ENCODE data around the gene ZNF768. TPM values are rescaled to one million over a fixed set of nuclear protein-coding genes. Genes with fewer than 3 reads are reported as not detected.
"Not testable (repeated sequence)": the region's sequence is repeated elsewhere in the genome, so short reads cannot be mapped to it uniquely, and the experiment has no call there.

ZNF768 gene
- polyA plus RNA-seq, 3 donors: 48.0 to 66.6 (median 54.7) TPM

DNA sequence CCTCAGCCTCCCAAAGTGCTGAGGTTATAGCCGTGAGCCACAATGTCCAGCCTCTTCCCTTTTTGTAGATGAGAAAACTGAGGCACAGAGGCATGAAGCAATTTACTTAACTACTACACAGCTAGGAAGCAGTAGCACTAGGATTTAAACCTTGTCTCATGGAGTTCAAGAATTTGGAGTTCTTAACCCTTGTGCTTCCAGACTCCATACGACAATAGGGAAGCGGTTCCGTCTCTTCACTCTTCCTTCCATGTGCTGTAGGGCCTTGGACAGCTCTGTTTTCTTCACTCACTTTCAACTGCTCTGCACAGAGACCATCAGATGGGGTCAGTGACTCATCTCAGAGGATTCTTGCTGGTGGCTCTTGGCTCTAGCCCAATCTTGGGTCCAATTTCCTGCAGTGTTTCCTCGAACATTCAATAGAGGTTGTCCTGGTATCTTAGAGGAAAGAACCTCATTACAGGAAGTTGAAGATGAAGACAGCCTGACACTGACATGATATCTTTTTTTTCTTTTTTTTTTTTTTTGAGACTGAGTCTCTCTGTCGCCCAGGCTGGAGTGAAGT is 34.5 kb downstream of the ZNF768 start:
- peak in 5 of 11 donors; percentile 8 to 28 (median 18) for DNase-seq (ENCODE audit: extremely low read depth in 1 of 11, low read depth in 9 of 11, low spot score in 4 of 11)

DNA sequence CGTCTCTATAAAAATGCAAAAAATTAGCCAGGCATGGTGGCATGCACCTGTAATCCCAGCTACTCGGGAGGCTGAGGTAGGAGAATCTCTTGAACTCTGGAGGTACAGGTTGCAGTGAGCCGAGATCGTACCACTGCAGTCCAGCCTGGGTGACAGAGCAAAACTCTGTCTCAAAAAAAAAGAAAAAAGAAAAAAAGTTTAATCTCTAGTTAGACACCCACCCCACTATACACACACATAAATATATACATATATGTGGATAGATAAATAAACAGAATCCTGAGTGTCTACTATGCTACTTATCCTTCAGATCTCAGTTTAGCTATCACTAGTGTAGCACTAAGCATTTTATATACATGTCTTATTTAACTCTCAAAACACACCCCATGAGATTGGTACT is 35.1 kb downstream of the ZNF768 start:
- DNase-seq (ENCODE audit: extremely low read depth in 1 of 11, low read depth in 9 of 11, low spot score in 4 of 11): no peak

DNA sequence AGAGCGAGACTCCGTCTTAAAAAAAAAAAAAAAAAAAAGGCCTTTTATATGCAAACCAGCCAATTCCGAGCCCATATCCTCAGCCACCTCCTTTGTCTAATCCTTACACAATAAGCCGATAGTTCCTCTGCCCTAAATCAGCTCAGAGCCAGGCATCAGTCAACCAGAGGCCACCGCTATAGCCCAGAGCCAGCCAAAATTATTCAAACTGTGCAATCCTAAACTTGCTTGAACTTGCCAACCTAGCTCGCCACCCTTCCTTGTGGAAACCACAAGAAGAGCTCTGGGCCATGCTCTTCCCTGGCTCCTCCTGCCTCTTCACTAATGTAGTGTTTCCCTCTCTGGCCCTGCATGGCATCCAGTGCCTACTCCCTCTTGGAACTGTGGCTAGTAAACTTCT is 36.2 kb downstream of the ZNF768 start:
- no peak for DNase-seq (ENCODE audit: extremely low read depth in 1 of 11, low read depth in 9 of 11, low spot score in 4 of 11)

DNA sequence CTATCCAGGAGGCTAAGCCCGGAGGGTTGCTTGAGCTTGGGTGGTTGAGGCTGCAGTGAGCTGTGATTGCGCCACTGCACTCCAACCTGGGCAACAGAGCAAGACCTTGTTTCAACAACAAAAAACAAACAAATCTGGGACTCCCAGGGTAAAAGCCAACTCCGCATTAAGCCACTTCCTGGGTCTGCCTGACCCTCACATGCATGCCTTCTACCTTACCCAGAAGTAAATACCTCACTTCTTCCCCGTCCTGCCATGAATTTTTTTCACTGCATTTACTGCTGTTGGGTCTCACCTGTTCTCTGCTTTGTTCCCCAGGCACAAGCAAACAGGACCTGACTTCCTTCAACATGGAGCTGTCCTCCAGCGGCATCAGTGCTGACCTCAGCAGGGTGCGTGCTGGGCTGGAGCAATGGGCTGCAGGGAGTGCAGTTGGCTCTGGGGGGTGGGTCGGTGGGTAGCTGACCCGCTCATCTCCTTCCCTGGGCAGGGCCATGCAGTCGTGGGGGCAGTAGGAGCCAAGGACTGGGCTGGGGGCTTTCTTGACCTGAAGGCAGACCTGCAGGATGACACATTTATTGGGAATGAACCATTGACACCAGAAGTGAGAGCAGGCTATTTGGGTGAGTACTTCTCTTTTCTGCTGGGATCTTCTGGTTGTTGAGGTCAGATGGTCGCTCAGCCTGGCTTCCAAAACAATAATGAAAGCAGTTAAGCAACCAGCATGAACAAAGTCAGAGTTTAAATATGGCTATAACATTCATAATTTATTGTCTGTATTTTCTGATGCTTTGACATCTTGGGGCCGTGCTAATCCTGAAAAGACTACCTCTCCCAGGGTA is 37.4 kb downstream of the ZNF768 start:
- no peak for DNase-seq (ENCODE audit: extremely low read depth in 1 of 11, low read depth in 9 of 11, low spot score in 4 of 11)

DNA sequence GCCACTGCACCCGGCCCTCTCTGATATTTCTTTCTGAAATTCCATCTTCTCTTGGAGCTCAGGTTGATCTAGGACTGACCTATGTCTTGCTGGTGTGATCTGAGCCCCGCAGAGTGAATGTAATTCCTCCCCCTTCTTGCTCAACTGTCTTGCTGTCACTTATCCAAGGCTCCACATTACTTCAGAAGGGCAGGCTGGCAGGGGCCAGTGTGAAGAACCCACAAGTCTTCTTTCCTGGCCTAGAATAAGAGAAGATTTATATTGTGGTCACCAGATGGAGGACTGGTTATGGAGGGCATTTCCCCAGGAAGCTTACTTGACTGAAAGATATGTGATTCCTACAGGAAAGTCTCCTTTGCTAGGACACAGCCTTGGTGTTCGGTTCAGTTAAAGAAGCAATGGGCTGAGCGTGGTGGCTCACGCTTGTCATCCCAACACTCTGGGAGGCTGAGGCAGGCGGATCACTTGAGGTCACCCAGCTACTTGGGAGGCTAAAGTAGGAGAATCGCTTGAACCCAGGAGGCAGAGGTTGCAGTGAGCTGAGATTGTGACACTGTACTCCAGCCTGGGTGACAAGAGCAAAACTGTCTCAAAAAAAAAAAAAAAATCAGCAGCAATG is 40.4 kb downstream of the ZNF768 start:
- no peak for DNase-seq (ENCODE audit: extremely low read depth in 1 of 11, low read depth in 9 of 11, low spot score in 4 of 11)

DNA sequence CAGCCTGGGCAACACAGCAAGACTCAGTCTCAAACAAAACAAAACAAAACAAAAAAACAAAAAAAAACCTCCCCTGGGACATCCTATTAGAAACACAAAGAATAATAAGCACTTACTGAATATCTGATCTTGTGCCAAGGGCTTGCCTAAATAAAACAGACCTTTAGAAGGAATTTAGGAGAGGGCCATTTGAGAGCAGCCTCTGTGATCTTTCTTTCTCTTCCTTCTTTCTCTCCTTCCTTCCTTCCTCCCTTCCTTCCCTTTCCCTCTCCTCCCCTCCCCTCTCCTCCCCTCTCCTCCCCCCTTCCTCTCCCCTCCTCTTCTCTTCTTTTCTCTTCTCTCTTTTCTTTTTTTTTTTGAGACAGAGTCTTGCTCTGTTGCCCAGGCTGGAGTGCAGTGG is 41.5 kb downstream of the ZNF768 start:
- DNase-seq (ENCODE audit: extremely low read depth in 1 of 11, low read depth in 9 of 11, low spot score in 4 of 11): no peak

DNA sequence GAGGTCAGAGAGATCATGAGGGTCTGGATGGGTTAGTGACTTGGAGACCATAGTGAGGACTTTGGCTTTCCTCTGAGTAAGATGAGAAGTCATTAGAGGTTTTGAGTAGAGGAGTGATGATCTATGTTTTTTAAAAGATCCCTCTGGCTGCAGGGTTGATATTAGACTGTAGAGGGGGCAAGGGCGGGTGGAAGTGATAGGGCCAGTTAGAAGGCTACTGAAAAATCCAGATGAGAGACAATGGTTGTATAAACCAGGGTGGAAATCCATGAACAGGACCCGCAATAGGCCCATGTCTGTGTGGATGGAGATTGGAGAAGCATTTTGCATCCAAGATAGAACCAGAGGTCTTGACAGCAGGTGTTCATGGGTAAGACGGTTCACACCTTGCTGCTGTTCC is 44.0 kb downstream of the ZNF768 start:
- no peak for DNase-seq (ENCODE audit: extremely low read depth in 1 of 11, low read depth in 9 of 11, low spot score in 4 of 11)

DNA sequence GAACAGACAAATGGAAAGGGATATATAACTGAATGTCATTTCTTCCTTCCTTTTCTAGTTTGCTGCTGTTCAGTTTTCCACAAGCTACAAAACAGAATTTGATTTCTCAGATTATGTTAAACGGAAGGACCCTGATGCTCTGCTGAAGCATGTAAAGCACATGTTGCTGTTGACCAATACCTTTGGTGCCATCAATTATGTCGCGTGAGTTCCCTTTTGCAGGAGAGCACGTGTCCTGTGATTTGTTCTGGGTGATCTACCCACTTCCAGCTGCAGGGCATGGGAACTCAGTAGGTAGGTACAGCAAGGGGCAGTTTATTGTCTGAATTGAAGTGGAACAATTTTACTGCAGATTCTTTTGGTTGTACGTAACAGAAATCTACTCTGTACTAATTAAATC is 45.0 kb downstream of the ZNF768 start:
- peak in 2 of 11 donors; percentile 17 to 23 for DNase-seq (ENCODE audit: extremely low read depth in 1 of 11, low read depth in 9 of 11, low spot score in 4 of 11)

DNA sequence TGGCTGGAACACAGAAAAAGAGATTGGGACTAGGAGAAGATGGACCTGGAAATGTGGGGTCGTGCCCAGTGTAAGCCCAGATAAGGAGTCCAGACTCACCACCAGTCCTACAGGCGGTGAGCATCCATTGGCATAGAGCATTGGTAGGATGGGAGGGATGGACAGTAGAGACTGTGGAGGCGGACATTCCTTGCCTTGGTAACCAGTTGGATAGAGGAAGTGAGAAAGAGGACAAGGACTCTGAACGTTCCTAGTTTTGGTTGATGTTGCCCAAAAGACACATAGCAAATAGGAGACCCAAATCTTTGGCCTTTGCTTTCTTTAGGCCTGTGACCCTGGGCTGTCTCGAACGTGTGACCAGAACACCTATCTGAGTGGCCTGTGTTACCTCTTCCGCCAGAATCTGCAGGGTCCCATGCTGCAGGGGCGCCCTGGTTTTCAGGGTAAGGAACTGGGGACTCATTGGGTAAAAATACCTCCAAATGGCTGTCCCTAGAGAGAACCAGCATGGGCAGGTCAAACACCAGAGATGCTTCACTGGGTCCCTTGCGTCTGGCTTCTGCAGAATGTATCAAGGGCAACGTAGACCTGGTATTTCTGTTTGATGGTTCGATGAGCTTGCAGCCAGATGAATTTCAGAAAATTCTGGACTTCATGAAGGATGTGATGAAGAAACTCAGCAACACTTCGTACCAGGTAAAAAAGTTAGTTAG is 47.4 kb downstream of the ZNF768 start:
- no peak for DNase-seq (ENCODE audit: extremely low read depth in 1 of 11, low read depth in 9 of 11, low spot score in 4 of 11)

DNA sequence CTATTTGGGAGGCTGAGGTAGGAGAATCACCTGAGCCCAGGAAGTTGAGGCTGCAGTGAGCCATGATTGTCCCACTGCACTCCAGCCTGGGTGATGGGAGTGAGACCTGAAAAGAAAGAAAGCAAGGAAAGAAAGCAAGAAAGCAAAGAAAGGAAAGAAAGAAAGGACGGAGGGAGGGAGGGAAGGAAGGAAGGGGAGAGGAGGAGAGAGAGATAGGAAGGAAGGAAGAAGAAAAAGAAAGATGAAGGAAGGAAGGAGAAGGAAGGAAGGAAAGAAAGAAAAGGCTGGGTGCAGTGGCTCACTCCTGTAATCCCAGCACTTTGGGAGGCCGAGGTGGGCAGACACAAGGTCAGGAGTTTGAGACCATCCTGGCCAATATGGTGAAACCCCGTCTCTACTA is 48.6 kb downstream of the ZNF768 start:
- not testable (repeated sequence) for DNase-seq (ENCODE audit: extremely low read depth in 1 of 11, low read depth in 9 of 11, low spot score in 4 of 11)

DNA sequence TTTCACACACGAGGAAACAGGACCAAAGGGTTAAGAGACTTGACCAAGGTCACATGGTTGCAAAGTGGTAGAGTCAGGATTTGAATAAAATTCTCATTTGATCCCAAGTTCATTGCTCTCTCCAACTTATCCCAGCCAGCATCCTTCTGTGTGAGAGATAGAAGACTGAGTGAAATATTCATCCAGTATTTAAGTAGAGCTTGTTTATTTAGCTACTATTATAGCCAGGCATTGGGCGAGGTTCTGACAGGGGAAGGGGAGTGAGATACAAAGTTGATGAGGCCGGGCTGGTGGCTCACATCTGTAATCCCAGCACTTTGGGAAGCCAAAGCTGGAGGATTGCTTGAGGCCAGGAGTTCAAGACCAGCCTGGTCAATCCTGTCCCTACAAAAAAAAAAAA is 49.4 kb downstream of the ZNF768 start:
- no peak for DNase-seq (ENCODE audit: extremely low read depth in 1 of 11, low read depth in 9 of 11, low spot score in 4 of 11)

DNA sequence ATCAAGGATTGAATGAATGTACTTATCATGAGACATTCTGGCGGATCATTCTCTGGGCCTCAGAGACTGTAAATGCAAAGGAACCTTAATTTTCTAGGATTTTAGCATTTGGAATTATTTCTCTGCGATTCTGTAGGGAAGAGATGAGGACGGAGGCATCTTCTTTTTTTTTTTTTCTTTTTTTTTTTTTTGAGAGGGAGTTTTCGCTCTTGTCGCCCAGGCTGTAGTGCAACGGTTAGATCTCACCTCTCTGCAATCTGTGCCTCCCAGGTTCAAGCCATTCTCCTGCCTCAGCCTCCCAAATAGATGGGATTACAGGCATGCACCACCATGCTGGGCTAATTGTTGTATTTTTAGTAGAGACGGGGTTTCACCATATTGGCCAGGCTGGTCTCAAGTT is 51.7 kb downstream of the ZNF768 start:
- no peak for DNase-seq (ENCODE audit: extremely low read depth in 1 of 11, low read depth in 9 of 11, low spot score in 4 of 11)

DNA sequence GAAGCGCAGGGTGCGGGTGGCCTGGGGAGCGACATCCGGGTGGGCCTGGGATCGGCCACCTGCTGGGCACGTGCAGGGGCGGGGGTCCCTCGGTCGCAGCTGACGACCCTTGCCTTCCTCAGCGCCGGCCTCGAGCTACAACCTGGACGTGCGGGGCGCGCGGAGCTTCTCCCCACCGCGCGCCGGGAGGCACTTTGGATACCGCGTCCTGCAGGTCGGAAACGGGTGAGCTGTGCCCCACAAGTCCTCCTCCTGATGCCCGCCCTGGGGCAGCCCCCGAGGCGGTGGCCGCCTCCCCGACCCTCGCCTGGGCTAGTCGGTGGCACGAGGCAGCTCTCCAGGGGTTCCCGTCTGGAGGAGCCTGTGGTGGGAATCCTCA is 52.3 kb downstream of the ZNF768 start:
- no peak for DNase-seq (ENCODE audit: extremely low read depth in 1 of 11, low read depth in 9 of 11, low spot score in 4 of 11)

Other genes starting within 250 kb of the ZNF768 start
- 10 to 100 TPM; 53.8 to 60.5 (median 56.7) TPM for gene CD2BP2, start 171.3 kb downstream of the ZNF768 start, polyA plus RNA-seq (ENCODE audit: insufficient read length in 3 of 3)
- gene TBC1D10B, start 156.1 kb downstream of the ZNF768 start, polyA plus RNA-seq (ENCODE audit: insufficient read length in 3 of 3): 10 to 100 TPM; 31.1 to 38.7 (median 38.2) TPM
- 1 to 10 TPM in 2 of 3 donors, under 1 TPM in 1; 0.56 to 4.5 (median 1.2) TPM for gene MYL11, start 151.8 kb downstream of the ZNF768 start, polyA plus RNA-seq (ENCODE audit: insufficient read length in 3 of 3)
- 1 to 10 TPM; 1.7 to 3.1 (median 3.1) TPM for gene SEPTIN1, start 144.0 kb downstream of the ZNF768 start, polyA plus RNA-seq (ENCODE audit: insufficient read length in 3 of 3)
- 10 to 100 TPM; 13.1 to 16.5 (median 13.4) TPM for gene ZNF48, start 131.1 kb downstream of the ZNF768 start, polyA plus RNA-seq (ENCODE audit: insufficient read length in 3 of 3)
- 1 to 10 TPM; 4.7 to 9.2 (median 7.2) TPM for gene ZNF771, start 119.0 kb downstream of the ZNF768 start, polyA plus RNA-seq (ENCODE audit: insufficient read length in 3 of 3)
- gene DCTPP1, start 96.5 kb downstream of the ZNF768 start, polyA plus RNA-seq (ENCODE audit: insufficient read length in 3 of 3): 10 to 100 TPM; 45.0 to 56.9 (median 48.6) TPM
- 10 to 100 TPM; 91.7 to 98.4 (median 94.5) TPM for gene SEPHS2, start 80.7 kb downstream of the ZNF768 start, polyA plus RNA-seq (ENCODE audit: insufficient read length in 3 of 3)
- 1 to 10 TPM; 1.9 to 2.9 (median 2.6) TPM for gene ITGAL, start 53.8 kb downstream of the ZNF768 start, polyA plus RNA-seq (ENCODE audit: insufficient read length in 3 of 3)
- 10 to 100 TPM in 2 of 3 donors, 1 to 10 TPM in 1; 9.6 to 10.5 (median 10.1) TPM for gene ZNF747, start 8.3 kb upstream of the ZNF768 start, polyA plus RNA-seq (ENCODE audit: insufficient read length in 3 of 3)
- 10 to 100 TPM; 10.8 to 15.8 (median 12.5) TPM for gene ZNF764, start 31.8 kb upstream of the ZNF768 start, polyA plus RNA-seq (ENCODE audit: insufficient read length in 3 of 3)
- gene ZNF688, start 45.1 kb upstream of the ZNF768 start, polyA plus RNA-seq (ENCODE audit: insufficient read length in 3 of 3): 10 to 100 TPM; 10.1 to 16.7 (median 14.7) TPM
- gene ZNF785, start 59.1 kb upstream of the ZNF768 start, polyA plus RNA-seq (ENCODE audit: insufficient read length in 3 of 3): 10 to 100 TPM; 20.2 to 32.3 (median 23.7) TPM
- gene ZNF689, start 83.8 kb upstream of the ZNF768 start, polyA plus RNA-seq (ENCODE audit: insufficient read length in 3 of 3): 10 to 100 TPM; 12.8 to 16.0 (median 14.7) TPM
- gene PRR14, start 124.4 kb upstream of the ZNF768 start, polyA plus RNA-seq (ENCODE audit: insufficient read length in 3 of 3): 10 to 100 TPM; 44.8 to 54.8 (median 46.6) TPM
- gene FBRS, start 131.9 kb upstream of the ZNF768 start, polyA plus RNA-seq (ENCODE audit: insufficient read length in 3 of 3): 10 to 100 TPM; 48.7 to 78.6 (median 67.4) TPM
- gene SRCAP, start 172.6 kb upstream of the ZNF768 start, polyA plus RNA-seq (ENCODE audit: insufficient read length in 3 of 3): 10 to 100 TPM; 29.6 to 44.3 (median 39.2) TPM
- 10 to 100 TPM; 29.8 to 39.2 (median 30.1) TPM for gene PHKG2, start 221.9 kb upstream of the ZNF768 start, polyA plus RNA-seq (ENCODE audit: insufficient read length in 3 of 3)
- 10 to 100 TPM in 2 of 3 donors, 1 to 10 TPM in 1; 8.4 to 13.1 (median 12.8) TPM for gene CFAP119, start 235.5 kb upstream of the ZNF768 start, polyA plus RNA-seq (ENCODE audit: insufficient read length in 3 of 3)
- 100 to 1,000 TPM; 119 to 124 (median 120) TPM for gene RNF40, start 235.8 kb upstream of the ZNF768 start, polyA plus RNA-seq (ENCODE audit: insufficient read length in 3 of 3)

Data from renal cortex interstitium (tissue), 11 donors.